ENCODE data around the gene CMTM7.

The CMTM7 gene

DNA sequence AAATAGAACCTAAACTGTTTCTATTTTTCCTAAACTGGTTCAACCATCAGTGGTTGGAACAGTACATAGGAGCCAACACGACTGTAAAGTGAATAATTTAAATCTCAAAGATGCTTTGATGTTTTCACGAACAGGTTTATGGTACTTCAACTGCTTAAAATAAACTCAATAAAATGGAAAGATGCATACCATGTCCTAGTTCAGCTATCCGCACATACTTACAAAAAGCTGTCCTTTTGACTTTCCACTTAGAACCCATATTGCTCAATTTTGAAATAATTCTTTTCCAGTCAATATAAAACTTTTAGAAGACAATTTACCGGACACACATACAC lies 110.1 kb downstream of the CMTM7 start:
- TF ChIP-seq, protein P1, sequence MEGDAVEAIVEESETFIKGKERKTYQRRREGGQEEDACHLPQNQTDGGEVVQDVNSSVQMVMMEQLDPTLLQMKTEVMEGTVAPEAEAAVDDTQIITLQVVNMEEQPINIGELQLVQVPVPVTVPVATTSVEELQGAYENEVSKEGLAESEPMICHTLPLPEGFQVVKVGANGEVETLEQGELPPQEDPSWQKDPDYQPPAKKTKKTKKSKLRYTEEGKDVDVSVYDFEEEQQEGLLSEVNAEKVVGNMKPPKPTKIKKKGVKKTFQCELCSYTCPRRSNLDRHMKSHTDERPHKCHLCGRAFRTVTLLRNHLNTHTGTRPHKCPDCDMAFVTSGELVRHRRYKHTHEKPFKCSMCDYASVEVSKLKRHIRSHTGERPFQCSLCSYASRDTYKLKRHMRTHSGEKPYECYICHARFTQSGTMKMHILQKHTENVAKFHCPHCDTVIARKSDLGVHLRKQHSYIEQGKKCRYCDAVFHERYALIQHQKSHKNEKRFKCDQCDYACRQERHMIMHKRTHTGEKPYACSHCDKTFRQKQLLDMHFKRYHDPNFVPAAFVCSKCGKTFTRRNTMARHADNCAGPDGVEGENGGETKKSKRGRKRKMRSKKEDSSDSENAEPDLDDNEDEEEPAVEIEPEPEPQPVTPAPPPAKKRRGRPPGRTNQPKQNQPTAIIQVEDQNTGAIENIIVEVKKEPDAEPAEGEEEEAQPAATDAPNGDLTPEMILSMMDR (IDR thresholded peaks at IDR 0.05): no peak
- Histone ChIP-seq H3K4me1 (peaks cover 2% of the 10 kb centered on the region), H3K9me3 (ENCODE audit: control insufficient read depth, low read length) (no peaks in the 10 kb centered on the region), H3K36me3 (ENCODE audit: control insufficient read depth, insufficient read depth, low read length) (no peaks in the 10 kb centered on the region), H3K27me3 (ENCODE audit: control insufficient read depth, insufficient read depth, low read length) (no peaks in the 10 kb centered on the region), H3K4me3 (ENCODE audit: low read depth, low read length) (peak overlapping the region; percentile 79), H3K4me2 (ENCODE audit: low read length) (peak overlapping the region; percentile 77), H3K27ac (peak overlapping the region; percentile 91), H3K79me2 (peaks cover 7% of the 10 kb centered on the region), H3K9ac (no peak overlapping the region), H2AFZ (peak overlapping the region; percentile 92)

DNA sequence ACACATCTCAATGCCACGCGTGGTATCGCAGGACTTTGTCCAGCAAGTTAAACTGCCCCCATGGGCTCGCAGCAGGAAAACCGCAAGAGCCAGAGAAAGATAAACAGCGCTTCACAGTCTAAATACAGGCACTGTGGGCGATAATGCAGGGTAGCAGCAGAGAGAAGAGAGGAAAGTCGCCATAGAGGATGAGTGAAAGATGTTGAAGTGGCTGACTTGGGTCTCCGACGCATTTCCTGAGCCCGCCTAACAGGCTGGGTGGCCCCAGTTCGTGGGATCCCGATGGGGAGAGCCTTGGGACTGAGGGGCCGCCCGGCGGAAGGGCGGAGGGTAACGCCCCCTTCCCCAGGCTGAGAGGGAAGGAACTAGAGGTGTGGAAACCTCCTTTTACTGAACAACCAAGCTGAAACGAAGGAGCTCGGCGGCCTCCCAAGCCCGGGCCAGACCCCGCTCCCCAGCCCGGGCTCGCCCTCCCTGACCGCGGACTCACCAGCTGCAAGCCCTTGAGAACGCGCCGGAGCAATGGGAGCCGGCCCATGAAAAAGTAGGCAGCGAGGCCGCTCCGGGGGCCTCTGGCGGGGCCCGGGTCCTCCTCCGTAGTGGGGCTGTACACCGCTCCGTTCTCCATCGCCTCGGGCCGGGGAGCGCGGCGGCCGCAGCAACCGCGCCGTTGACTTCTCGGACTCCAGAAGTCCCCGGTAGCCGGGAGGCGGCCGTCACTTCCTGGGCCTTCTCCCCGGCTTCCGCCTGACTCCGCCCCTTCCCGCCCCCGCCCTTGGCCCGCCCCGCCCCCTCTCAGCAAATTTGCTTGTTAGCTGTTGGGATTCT lies 110.7 kb downstream of the CMTM7 start, which contains the start of gene CMTM6:
Gene CMTM6 (minus strand): TSS at position 735 of the 828 bp plus-strand sequence. CDS start 107 bp downstream, at position 628.
- Histone ChIP-seq H3K27ac (peak within 1 kb of the TSS; percentile 91), H3K27me3 (ENCODE audit: control insufficient read depth, insufficient read depth, low read length) (no peaks in the 10 kb centered on the region), H3K4me2 (ENCODE audit: low read length) (peak within 1 kb of the TSS; percentile 92), H3K79me2 (peaks cover 7% of the 10 kb centered on the region), H3K4me3 (ENCODE audit: low read depth, low read length) (peak within 1 kb of the TSS; percentile 79), H3K36me3 (ENCODE audit: control insufficient read depth, insufficient read depth, low read length) (no peaks in the 10 kb centered on the region), H2AFZ (peak within 1 kb of the TSS; percentile 92), H3K9ac (peak within 1 kb of the TSS; percentile 32), H3K4me1 (peaks cover 2% of the 10 kb centered on the region), H3K9me3 (ENCODE audit: control insufficient read depth, low read length) (no peaks in the 10 kb centered on the region)
- TF ChIP-seq, protein P1 (IDR thresholded peaks at IDR 0.05): no peak

DNA sequence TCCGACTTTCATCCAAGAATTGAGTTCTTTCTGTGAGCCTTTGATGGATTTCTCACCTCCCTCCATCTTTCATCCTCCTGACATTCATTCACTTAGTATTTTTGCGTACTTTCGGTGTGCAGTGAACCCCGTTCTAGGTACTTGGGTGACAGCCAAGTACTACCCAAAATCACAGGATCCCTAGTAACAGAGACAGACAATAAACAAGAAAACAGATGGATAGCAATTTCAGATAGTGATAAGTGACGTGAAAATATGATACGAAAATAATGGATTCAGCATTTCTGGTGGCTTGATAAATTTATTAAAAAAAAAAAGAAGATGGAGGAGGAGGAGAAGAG lies 111.3 kb downstream of the CMTM7 start:
- peak overlapping the region; percentile 91 for H3K27ac ChIP-seq
- H3K4me1 ChIP-seq: peaks cover 2% of the 10 kb centered on the region
- peak overlapping the region; percentile 92 for H3K4me2 ChIP-seq (ENCODE audit: low read length)
- peak overlapping the region; percentile 79 for H3K4me3 ChIP-seq (ENCODE audit: low read depth, low read length)
- TF ChIP-seq, protein P1 (IDR thresholded peaks at IDR 0.05): no peak
- no peaks in the 10 kb centered on the region for H3K9me3 ChIP-seq (ENCODE audit: control insufficient read depth, low read length)
- H2AFZ ChIP-seq: peak overlapping the region; percentile 92
- H3K79me2 ChIP-seq: peaks cover 4% of the 10 kb centered on the region
- no peaks in the 10 kb centered on the region for H3K27me3 ChIP-seq (ENCODE audit: control insufficient read depth, insufficient read depth, low read length)
- no peaks in the 10 kb centered on the region for H3K36me3 ChIP-seq (ENCODE audit: control insufficient read depth, insufficient read depth, low read length)
- H3K9ac ChIP-seq: no peak overlapping the region
